HCT116 (cell line): ENCODE data around the gene CAB39.

Experiments used
- EGR1 ChIP-seq: IDR thresholded peaks from 2 replicates; pipeline ENCODE4 v1.6.1; 2012; ENCODE audit warnings: low read depth
- TF ChIP-seq, protein P1 (sequence below): IDR thresholded peaks from 2 replicates; pipeline ENCODE4 v1.6.1; 2012; ENCODE audit warnings: low read depth

DNA sequence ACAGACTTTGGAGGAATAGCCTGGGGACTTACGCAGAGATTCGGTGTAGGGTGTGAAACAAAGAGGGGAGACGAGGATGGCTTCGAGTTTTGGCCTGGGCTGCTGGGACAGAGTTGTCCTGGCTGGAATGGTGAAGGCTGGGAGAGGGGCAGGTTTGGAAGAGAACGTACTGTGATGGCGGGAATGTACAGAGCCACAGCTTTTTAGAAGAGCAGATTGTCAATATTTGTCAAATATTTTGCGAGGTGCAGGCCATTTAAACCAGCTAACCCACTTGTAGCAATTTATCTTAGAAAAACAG is 137.7 kb downstream of the CAB39 start:
- TF ChIP-seq, protein P1, sequence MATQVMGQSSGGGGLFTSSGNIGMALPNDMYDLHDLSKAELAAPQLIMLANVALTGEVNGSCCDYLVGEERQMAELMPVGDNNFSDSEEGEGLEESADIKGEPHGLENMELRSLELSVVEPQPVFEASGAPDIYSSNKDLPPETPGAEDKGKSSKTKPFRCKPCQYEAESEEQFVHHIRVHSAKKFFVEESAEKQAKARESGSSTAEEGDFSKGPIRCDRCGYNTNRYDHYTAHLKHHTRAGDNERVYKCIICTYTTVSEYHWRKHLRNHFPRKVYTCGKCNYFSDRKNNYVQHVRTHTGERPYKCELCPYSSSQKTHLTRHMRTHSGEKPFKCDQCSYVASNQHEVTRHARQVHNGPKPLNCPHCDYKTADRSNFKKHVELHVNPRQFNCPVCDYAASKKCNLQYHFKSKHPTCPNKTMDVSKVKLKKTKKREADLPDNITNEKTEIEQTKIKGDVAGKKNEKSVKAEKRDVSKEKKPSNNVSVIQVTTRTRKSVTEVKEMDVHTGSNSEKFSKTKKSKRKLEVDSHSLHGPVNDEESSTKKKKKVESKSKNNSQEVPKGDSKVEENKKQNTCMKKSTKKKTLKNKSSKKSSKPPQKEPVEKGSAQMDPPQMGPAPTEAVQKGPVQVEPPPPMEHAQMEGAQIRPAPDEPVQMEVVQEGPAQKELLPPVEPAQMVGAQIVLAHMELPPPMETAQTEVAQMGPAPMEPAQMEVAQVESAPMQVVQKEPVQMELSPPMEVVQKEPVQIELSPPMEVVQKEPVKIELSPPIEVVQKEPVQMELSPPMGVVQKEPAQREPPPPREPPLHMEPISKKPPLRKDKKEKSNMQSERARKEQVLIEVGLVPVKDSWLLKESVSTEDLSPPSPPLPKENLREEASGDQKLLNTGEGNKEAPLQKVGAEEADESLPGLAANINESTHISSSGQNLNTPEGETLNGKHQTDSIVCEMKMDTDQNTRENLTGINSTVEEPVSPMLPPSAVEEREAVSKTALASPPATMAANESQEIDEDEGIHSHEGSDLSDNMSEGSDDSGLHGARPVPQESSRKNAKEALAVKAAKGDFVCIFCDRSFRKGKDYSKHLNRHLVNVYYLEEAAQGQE = no peak
- TF ChIP-seq EGR1 = no peak
